Gastrocnemius medialis (tissue), 4 donors: Measurements from ENCODE around the gene ENAH. TPM values are rescaled to one million over a fixed set of nuclear protein-coding genes. Genes with fewer than 3 reads are reported as not detected.
A peak's percentile ranks its signal among the peaks of the same experiment; 100 is the strongest.
"Not testable (repeated sequence)": the region's sequence is repeated elsewhere in the genome, so short reads cannot be mapped to it uniquely, and the experiment has no call there.

Experiments used
- ATAC-seq, 2 donors: fragments of 150-250 bp; one replicate each; pipeline ENCODE4 v1.9.1; 2016
- DNase-seq, 2 donors: peaks; one replicate each; pipeline ENCODE4 v3.0.0-alpha.2; 2019
- H3K27ac ChIP-seq, 4 donors: fragments of 200-600 bp; sonication (generic); 1 replicate in 1 of 4; 2 replicates in 3 of 4; pipeline ENCODE4 v1.5.1; 2016 to 2018; ENCODE audit warnings: mild to moderate bottlenecking in 2 of 4, moderate library complexity in 1 of 4
- H3K27me3 ChIP-seq, 3 donors: fragments of 200-600 bp; sonication (generic) in 2 of 3; 1 replicate in 1 of 3; 2 replicates in 2 of 3; pipeline versions ENCODE4 v1.5.1 to v1.6.0; 2016 to 2019; ENCODE audit warnings: mild to moderate bottlenecking in 1 of 3, moderate library complexity in 1 of 3
- H3K36me3 ChIP-seq, 2 donors: fragments of 200-600 bp; sonication (generic) in 1 of 2; one replicate each; pipeline ENCODE4 v1.5.1; 2017 to 2018
- H3K4me1 ChIP-seq, 2 donors: fragments of 200-600 bp; sonication (generic) in 1 of 2; one replicate each; pipeline ENCODE4 v1.5.1; 2016 to 2017; ENCODE audit warnings: mild to moderate bottlenecking in 2 of 2
- H3K4me3 ChIP-seq, 4 donors: fragments of 200-600 bp; sonication (generic) in 3 of 4; 1 replicate in 1 of 4; 2 replicates in 3 of 4; pipeline ENCODE4 v1.5.1; 2016 to 2019; ENCODE audit warnings: mild to moderate bottlenecking in 2 of 4
- H3K9me3 ChIP-seq, 3 donors: fragments of 200-600 bp; sonication (generic) in 2 of 3; 1 replicate in 1 of 3; 2 replicates in 2 of 3; pipeline ENCODE4 v1.5.1; 2016 to 2019
- CTCF ChIP-seq, 5 experiments: fragments of 450-650 bp in 3 of 5; fragments of 200-600 bp in 2 of 5; sonication (generic) in 2 of 5; IDR thresholded peaks in 4 of 5; conservative IDR thresholded peaks in 1 of 5; 1 replicate in 4 of 5; 2 replicates in 1 of 5; pipeline ENCODE4 v1.5.1; 2016 to 2019; ENCODE audit warnings: antibody characterized with exemption in 5 of 5, mild to moderate bottlenecking in 3 of 5, moderate library complexity in 3 of 5
- POLR2A ChIP-seq, 2 donors: fragments of 450-650 bp; IDR thresholded peaks; one replicate each; pipeline ENCODE4 v1.6.1; 2017; ENCODE audit warnings: antibody characterized with exemption in 2 of 2, mild to moderate bottlenecking in 2 of 2, moderate library complexity in 2 of 2
- in situ Hi-C, 4 donors: fragments of 200-750 bp; cut with MboI; loops; one replicate each; pipeline versions ENCODE4 v1.15.0 to v1.8.0; 2017; ENCODE audit warnings: low sequenced_read_pairs in 4 of 4
- intact Hi-C: fragments of 100-400 bp; cut with DNase I; formaldehyde crosslinking; loops from one replicate; pipeline ENCODE4 v1.15.1; 2023; ENCODE audit warnings: low total_unique reads
- total RNA-seq, 4 donors: library from RNA; depleted of rRNA; stranded (reverse); fragments of >200 nt; gene quantifications; one replicate each; pipeline versions ENCODE4 v1.1.0 to v1.2.3, GENCODE V29; 2016

ENAH gene
- total RNA-seq, 4 donors from 2014 or later: 56.1 to 112 (median 62.2) TPM

GRCh38 chr1:225514671-225515081 lies 138.2 kb downstream of the ENAH start:
- H3K9me3 ChIP-seq: no peaks in the 10 kb centered on the region
- TF ChIP-seq POLR2A (IDR thresholded peaks at IDR 0.05) (no peak), CTCF (IDR thresholded peaks at IDR 0.05 in 4 of 5, conservative IDR thresholded peaks at IDR 0.05 in 1 of 5) (no peak)
- DNase-seq: no peak
- no peak overlapping the region for H3K4me3 ChIP-seq
- no peak overlapping the region for H3K27ac ChIP-seq
- in situ Hi-C loops (no loop called here), intact Hi-C loops (no loop called here)
- peaks cover 0 to 49% of the 10 kb centered on the region in 2 donors for H3K36me3 ChIP-seq
- H3K27me3 ChIP-seq: no peaks in the 10 kb centered on the region
- ATAC-seq: no peak
- peaks cover 7 to 11% of the 10 kb centered on the region in 2 donors for H3K4me1 ChIP-seq

GRCh38 chr1:225513576-225513975 lies 139.3 kb downstream of the ENAH start:
- ATAC-seq, H3K4me3 ChIP-seq, H3K27me3 ChIP-seq, H3K9me3 ChIP-seq, DNase-seq, intact Hi-C loops, in situ Hi-C loops, H3K27ac ChIP-seq: not testable (repeated sequence)
- H3K4me1 ChIP-seq: peaks cover 12% of the 10 kb centered on the region in 2 donors
- H3K36me3 ChIP-seq: peaks cover 0 to 49% of the 10 kb centered on the region in 2 donors

- no peak for ATAC-seq
- Histone ChIP-seq H3K36me3 (peaks cover 0 to 42% of the 10 kb centered on the region in 2 donors), H3K4me3 (no peak overlapping the region), H3K27ac (peak overlapping the region in 1 of 4 donors; percentile 84), H3K4me1 (peaks cover 12 to 23% of the 10 kb centered on the region in 2 donors), H3K27me3 (no peaks in the 10 kb centered on the region), H3K9me3 (no peaks in the 10 kb centered on the region)
- TF ChIP-seq POLR2A (IDR thresholded peaks at IDR 0.05) (no peak), CTCF (IDR thresholded peaks at IDR 0.05 in 4 of 5, conservative IDR thresholded peaks at IDR 0.05 in 1 of 5) (no peak)
- no peak for DNase-seq
- in situ Hi-C loops: no loop called here
- intact Hi-C loops: no loop called here
Observed at GRCh38 chr1:225511828-225512381, 141.0 kb downstream of the ENAH start.

- H3K27me3 ChIP-seq, ATAC-seq, H3K4me3 ChIP-seq, H3K9me3 ChIP-seq, in situ Hi-C loops, DNase-seq, intact Hi-C loops: not testable (repeated sequence)
- H3K4me1 ChIP-seq: peaks cover 12 to 27% of the 10 kb centered on the region in 2 donors
- peak overlapping the region; percentile 75 to 89 (median 84) for H3K27ac ChIP-seq
- H3K36me3 ChIP-seq: peaks cover 0 to 43% of the 10 kb centered on the region in 2 donors
Observed at GRCh38 chr1:225510740-225511139, 142.2 kb downstream of the ENAH start.

- ATAC-seq (no peak), DNase-seq (no peak)
- Histone ChIP-seq H3K27ac (peak overlapping the region; percentile 75 to 89 (median 84)), H3K36me3 (peaks cover 0 to 43% of the 10 kb centered on the region in 2 donors), H3K27me3 (no peaks in the 10 kb centered on the region), H3K9me3 (no peaks in the 10 kb centered on the region), H3K4me3 (no peak overlapping the region), H3K4me1 (peaks cover 12 to 27% of the 10 kb centered on the region in 2 donors)
- no peak for TF ChIP-seq POLR2A (IDR thresholded peaks at IDR 0.05)
- in situ Hi-C loops (loop anchor here in 1 of 4 donors (10.0 kb wide), 1 partner anchor 145 kb away; the partner anchor contains the start of gene ENAH), intact Hi-C loops (loop anchor here (5.0 kb wide), 1 partner anchor 143 kb away; the partner anchor contains the start of gene ENAH)
Observed at GRCh38 chr1:225509770-225510169, 143.2 kb downstream of the ENAH start.

- intact Hi-C loops: loop anchor here (5.0 kb wide), 1 partner anchor 143 kb away; the partner anchor contains the start of gene ENAH
- ATAC-seq: no peak
- peaks cover 0 to 43% of the 10 kb centered on the region in 2 donors for H3K36me3 ChIP-seq
Observed at GRCh38 chr1:225509376-225509707, 143.6 kb downstream of the ENAH start.

More at GRCh38 chr1:225509376-225509707, 143.6 kb downstream of the ENAH start:
- TF ChIP-seq CTCF (IDR thresholded peaks at IDR 0.05 in 4 of 5, conservative IDR thresholded peaks at IDR 0.05 in 1 of 5): no peak
- no peak for TF ChIP-seq POLR2A (IDR thresholded peaks at IDR 0.05)
- no peak for DNase-seq
- in situ Hi-C loops: loop anchor here in 1 of 4 donors (10.0 kb wide), 1 partner anchor 145 kb away; the partner anchor contains the start of gene ENAH
- no peaks in the 10 kb centered on the region for H3K27me3 ChIP-seq
- H3K4me1 ChIP-seq: peaks cover 12 to 27% of the 10 kb centered on the region in 2 donors
- H3K4me3 ChIP-seq: no peak overlapping the region
- H3K27ac ChIP-seq: peak overlapping the region; percentile 75 to 89 (median 84)
- no peaks in the 10 kb centered on the region for H3K9me3 ChIP-seq
